Mucosa of gallbladder (tissue), 1 donor: ENCODE results near the gene TBC1D4. TPM values are rescaled to one million over a fixed set of nuclear protein-coding genes. Genes with fewer than 3 reads are reported as not detected.
"Not testable (repeated sequence)": the region's sequence is repeated elsewhere in the genome, so short reads cannot be mapped to it uniquely, and the experiment has no call there.

Source experiments
- DNase-seq: peaks from one replicate; pipeline ENCODE4 v3.0.0-alpha.2; 2020; ENCODE audit warnings: low spot score
- total RNA-seq: library from RNA; stranded (reverse); gene quantifications from one replicate; pipeline ENCODE4 v1.2.1, GENCODE V29; 2021
- donor health status: DM: no; HTN: no; CAD: no.

Gene TBC1D4
- total RNA-seq, 1 donor from 2014 or later, result 36.6 TPM

DNA sequence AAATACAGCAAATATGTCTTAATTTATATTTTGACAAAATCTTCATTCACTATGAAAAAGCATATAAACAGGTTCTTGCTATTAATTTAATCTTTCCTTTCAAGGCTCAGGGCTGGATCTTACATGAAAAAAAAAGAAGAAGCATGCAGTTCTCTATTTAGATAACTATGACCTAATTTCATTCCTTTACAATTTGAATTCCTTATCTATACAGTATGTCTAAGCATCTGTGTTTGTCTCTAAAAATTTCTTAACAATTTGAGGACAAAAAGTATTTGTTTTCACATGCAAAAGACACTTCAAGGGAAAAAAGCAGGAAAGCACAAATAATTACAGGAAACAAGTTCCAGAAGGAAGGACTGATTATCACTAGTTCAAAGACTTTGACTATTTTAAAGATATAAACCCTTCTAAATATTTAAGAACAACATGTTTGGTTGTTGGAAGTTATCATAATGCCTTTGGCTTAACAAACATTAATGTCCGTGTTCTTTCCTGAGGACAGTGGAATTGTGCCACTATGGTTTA is 157.5 kb downstream of the TBC1D4 start:
- DNase-seq, result no peak

DNA sequence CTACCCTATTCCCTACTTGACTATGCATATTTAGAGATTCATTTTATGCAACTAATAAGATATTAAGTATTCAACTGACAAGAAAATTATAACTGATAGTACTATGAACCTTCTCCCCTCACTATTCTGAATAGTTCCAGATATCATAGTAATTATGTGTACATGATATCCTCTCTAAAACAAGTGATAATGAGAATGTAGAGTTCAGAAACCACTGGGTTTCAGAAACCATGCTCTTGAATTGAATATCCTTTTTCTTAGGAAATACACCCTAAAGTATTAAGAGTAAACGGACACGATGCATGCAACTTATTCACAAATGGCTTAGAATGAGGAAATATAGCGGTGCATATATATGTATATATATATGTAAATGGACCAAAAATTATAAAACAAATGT is 160.9 kb downstream of the TBC1D4 start:
- DNase-seq, result no peak

DNA sequence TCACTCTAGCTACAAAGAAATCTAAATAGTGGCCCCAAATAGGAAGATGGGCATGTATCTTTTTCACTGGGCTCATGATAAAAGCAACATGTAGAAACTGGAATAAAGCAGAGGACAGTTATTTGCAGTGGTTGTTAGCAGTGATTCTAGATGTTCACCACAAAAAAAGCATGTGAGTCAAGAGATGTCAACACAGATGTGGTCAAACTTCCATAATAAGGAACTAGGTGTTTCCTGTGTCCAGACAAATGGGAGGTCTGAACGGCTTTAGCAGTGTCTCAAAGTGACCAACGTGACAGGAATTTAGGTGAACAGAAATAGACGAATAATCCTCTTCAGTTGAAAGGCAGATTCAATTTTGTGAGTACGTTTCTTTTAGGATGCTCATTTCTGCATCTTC is 162.7 kb downstream of the TBC1D4 start:
- DNase-seq, result no peak

DNA sequence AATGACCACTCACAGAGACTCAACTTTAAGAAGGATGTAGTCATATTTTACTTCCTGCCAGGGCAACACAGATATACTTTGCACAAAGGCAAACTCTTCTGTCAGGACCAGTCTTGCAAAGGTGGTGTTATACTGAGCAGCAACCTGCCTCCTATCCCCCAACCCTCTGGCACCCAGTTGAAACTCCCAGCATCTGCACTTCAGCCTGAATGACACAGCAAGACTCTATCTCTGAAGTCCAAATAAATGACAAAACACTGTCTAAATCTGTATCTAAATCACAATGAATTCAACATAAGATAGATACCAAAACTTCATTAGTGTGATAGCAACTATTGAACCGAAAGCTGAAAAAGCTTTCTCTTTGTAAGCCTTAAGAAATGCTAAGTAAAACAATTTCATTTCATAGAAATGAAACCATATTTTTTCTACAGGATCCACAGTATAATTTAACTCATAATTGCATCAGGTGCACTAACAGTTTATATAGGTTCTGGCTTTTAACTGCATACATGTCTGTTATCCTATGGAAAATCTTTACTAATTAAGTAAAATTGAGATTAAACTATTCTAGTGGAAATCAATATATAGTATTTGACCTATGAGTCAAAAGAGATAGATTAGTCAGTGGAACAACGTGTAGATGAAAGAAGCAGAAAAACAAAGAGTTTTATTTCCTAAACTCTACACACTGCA is 163.7 kb downstream of the TBC1D4 start:
- DNase-seq, result no peak

DNA sequence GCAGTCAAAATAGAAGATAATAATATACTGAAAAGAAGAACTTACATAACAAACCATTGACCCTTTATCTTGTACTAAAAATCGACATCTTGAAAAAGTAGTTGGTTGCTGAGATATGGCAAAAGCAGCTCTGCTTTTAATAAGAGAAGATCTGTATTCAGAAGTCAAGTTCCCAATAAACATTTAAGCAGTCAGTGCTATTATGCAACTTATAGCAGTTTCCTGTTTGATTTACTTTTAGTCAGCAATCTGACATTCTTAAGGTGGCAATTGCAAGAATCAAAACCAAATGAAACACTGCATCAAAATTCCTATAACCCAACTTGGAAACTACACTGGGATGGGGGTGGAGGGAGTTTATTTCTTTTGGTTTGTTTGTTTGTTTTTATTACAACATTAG is 165.5 kb downstream of the TBC1D4 start:
- no peak for DNase-seq

DNA sequence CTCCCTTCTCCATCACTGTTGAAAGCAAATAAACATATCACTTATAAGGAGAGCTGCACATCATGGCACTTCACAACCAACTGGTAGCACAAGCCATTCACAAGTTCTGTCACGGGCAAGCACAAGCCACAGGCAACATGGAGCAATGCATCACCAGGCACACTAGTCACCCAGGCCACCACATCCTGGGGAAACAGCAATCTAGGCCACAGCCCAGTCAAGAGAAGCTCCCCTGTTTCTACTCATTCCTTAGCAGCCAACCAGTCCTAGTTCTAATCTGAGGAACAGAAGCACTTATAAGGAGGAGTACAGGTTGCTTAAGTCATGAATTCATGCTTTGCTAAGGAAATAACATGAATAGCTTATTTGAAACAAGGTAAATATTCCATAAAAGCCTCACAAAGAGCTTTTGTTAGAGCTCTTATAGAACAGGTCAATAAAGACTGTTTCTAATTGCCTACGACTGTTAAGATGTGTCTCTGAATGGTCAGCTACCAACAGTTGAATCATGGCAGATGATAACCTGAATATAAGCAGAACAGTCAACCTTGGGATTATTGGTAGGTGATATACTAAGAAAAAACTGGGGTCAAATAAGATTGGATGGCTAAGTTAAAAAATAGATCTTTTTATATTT is 169.0 kb downstream of the TBC1D4 start:
- DNase-seq, result no peak

DNA sequence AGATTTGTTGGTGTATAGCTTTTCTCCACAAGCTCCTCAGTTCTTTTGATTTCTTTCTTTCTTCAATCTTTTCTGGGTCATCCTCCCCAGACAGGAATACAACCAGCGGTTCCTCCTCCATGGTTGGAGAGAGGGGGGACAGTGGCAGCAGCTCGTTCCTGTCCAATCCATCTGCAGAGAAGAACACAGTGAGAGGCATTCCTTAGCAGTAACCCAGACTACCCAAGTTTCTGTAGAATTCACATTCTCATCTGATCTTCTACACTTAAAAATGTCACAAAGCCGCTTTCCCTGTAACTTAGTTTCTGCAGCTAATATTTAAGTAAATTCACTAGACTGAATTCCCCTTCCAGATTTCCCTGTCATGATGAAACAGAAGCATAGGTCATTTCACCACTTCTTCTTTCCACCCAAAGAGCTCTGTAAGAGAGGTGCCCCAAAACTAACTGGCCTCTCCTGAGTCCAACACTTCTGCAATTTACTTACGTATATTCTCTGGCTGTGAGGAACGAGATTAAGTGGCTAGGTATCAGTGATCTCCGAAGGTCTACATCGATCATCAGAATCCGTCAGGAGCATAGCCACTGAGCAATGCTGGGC is 171.9 kb downstream of the TBC1D4 start:
- no peak for DNase-seq

DNA sequence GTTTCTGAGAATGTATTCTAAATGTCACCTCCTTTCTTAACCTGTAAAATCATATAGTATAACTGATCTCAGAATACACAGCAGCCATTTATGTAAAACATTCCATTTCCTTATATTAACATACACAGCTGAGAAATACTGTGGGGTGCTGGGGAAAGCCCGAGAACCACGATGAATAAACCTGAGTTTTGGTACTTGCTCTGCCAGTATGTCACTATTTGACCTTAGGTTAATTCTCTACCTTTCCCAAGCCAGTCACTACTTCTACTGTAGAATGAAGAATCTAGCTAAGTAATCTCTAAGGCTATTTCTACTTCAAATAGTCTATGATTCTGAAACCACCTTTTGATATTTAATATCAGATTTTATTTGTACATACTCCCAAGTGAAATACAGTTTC is 173.7 kb downstream of the TBC1D4 start:
- DNase-seq, result no peak

DNA sequence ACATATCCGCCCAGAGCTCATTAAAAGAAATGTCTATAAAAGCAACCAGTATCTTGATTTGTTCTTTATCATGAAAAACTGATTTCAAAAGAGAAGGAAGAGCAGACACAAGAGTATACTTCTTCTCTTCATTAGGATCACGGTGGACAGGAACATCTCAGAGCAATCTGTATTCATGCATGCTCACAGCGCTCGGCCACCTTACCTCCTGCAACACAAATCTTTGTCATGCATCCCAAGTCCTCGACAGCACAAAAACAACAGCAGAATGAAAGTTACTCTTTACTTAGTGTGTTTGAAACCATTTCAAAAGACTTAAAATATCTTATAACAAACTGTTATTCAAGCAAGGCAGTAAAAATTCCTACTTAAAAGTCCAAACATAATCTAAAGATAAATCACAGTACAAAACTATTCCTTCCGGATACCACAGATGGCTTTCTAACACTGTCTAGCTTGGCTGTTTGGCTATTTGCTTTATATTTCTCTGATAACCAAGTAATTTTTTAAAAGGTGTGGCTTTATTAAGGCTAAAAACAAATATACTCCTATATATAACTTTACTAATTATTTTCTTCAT is 174.5 kb downstream of the TBC1D4 start:
- DNase-seq, result no peak

DNA sequence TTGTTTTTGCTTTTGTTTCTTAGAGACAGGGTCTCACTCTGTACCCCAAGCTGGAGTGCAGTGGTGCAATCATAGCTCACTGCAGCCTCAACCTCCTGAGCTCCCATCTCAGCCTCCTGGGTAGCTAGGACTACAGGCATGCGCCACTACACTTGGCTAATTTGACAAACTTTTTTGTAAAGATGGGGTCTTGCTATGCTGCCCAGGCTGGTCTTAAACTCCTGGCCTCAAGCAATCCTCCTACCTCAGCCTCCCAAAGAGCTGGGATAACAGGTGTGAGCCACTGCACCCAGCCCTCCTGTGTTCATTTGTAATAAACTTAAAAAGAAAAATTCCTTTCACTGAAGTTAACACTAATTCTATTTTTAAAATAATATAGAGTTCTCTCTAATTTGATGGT is 175.0 kb downstream of the TBC1D4 start:
- not testable (repeated sequence) for DNase-seq

DNA sequence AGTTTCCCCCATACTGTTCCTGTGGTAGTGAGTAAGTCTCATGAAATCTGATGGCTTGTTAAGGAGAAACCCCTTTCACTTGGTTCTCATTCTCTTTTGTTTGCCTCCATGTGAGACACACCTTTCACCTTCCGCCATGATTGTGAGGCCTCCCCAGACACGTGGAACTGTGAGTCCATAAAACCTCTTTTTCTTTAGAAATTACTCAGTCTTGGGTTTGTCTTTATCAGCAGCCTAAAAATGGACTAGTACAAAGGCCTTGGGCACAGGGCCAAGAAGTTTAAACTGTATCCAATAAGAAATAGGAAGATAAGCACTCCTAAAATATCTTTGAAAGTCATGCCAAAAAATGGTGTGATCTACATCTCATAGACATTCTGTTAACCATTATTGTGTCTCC is 176.9 kb downstream of the TBC1D4 start:
- DNase-seq, result no peak

DNA sequence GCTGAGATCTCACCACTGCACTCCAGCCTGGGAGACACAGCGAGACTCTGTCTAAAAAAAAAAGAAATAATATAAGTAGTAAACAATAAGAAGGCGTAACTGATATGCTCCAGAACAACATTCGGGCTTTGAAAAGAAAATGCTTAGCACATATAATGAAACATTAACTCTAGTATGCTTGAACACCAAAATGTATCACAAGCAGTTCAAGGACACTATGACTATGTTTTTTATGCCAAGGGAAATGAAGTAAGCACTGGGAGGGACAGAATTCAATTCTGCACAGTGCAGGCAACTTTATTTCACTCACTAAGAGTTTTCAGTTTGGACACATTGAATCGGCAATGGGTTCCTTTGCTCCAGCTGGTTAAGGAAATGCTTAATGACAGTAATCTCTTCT is 178.7 kb downstream of the TBC1D4 start:
- no peak for DNase-seq

DNA sequence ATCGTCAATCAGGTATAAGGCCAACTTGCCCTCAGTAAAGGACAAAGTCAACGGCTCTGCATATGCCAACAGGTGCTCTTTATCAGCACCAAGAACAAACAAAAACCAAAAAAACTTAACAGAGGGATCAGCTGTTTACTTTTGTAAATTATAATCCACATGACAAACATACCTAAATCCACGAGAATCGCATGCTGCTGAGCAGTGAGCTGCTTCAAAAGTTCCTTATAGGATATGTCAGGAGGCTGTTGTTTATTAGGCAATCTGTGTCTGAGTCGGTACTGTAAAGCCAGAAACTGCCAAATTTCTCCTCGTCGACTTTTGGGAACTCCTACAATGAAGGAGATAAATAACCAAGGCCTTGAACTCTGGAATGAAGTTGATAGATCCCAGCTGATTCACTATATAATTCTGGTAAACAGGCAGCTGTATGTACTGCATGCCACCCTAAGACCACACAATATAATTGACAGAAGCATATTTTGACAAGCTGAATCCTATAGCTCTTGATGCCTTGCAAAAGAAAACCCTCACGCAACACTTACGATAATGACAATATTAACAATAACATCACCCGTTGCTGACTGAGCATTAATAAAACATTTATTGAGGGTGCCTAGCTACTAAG is 179.8 kb downstream of the TBC1D4 start:
- DNase-seq, result no peak

DNA sequence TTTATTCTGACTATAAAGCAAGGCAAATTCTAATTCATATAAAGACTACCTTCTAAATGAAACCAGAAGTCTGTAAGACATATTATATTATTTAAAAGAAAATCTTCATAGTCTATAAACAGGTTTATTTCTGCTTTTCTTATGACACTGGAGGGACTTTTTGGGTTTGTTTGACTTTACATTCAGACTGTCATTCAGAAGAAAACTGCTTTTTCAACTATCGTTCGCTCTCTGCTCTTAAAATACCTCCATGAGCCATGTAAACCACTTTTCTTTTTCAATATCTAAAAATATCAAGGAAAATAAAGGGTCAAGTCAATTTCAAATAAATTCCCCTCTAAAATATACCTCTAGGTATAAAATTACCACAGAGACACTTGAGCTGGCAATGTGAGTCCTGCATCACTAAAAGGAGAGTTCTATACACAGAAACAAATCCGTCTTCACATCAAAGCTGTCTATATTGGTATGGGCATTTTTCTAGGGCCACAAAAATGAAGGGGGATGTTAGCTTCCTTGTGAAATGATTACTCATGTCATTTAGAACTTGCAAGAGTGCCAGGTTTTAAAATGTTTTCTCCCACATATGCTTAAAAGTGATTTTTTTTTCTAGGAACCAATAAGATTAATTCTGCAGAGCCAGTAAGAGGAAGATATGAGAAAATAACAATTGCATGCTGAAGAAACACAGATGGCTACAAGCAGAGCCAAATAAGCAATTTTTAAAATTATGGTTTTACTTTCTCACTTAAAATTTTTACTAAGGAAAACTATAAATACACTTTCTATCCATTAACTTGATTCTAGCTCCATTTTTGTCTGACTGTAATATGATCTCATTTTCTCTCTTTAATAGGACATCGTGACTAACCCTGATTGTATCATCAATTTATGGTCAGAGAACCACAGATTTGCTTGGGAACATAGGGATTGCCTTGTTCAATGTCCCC is 181.8 kb downstream of the TBC1D4 start:
- no peak for DNase-seq

DNA sequence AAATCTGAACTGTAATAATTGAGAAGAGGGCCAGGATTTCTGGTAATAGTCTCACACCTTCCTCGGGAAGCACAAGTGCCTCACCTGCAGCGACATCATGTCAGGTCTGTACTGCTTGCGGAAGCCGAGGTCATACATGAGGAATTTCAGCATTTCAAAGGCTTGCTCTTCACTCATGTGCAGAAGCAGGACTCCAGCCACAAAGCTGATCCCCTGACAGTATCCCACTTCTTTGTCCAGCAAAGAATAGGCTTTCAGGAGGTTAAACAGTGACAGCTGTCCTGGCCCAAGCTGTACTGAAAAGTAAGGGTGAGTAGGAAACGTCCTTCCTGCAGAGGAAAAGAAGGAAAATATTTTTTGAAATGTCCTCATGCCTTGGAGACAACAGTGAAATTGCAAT is 182.7 kb downstream of the TBC1D4 start:
- no peak for DNase-seq

DNA sequence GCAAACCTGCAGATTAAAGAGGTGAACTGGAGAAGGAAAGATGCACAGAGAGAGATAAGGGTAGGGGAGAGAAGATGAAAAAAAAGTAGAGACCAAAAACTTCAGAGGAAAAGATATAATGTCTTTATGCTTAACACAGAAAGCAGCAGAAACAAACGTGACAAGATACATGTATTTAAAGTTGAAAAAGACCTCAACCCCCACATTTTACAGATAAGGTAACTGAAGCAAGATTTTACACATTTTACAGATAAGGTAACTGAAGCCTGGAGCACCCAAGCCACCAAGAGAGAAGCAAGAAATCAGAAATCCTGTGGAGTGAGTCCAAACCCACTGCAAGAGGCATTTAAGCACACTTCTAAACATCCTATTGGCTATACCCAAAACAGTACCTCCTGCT is 185.3 kb downstream of the TBC1D4 start:
- DNase-seq, result no peak

DNA sequence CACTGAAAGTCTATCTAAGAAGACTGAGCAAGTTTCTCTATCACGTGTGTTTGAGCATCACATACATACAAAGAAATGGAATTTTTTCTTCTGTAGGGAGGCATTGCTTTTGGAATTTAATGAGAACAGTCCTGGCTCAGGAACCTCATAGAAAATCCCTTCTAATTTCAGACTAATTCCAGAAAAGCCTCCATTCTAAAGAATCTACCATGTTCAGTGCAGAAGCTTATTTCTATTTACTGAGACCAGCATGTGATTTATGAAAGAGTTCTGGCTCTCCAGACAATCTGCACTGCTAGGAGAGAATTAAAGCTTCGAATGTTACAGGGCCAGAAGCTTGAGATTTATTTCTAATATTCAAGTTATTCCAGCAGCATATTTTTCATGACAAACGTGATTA is 186.8 kb downstream of the TBC1D4 start:
- DNase-seq, result no peak

DNA sequence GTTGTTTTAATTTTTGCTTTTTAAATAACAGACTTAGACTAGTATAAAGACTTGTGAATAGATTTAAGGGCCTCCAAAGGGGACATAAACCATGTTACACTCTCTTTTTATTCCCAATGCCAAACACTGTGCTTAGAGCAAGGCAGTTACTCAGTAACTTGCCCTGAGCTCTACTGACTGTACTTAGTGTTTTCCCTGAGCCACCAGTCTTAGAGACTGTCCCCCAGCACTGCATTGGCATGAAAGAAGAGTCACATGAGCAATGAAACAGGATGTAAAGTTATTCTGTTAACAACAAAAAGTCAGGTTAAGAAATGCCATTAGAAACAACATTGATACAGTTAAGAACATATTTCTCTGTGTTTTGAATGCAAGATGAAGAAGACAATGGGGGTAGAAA is 187.9 kb downstream of the TBC1D4 start:
- DNase-seq, result no peak

DNA sequence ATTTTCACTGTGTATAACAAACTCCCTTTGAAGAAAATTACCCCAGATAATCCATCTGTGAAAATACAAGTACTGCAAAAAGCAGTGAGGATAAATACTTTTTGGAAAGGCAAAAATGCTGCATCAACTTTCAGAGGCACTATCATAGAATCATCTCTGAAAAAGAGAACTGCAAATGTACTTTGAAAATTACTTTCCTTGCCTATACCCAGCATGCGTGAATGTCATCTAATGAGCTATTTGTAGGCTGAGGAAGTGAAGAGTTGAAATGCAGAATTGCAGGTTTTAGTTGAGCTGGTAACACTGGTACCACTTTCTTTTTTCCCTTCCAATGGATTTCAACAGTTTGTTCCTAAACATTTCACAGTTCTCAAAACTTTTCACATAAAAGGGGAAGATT is 196.7 kb downstream of the TBC1D4 start:
- no peak for DNase-seq

DNA sequence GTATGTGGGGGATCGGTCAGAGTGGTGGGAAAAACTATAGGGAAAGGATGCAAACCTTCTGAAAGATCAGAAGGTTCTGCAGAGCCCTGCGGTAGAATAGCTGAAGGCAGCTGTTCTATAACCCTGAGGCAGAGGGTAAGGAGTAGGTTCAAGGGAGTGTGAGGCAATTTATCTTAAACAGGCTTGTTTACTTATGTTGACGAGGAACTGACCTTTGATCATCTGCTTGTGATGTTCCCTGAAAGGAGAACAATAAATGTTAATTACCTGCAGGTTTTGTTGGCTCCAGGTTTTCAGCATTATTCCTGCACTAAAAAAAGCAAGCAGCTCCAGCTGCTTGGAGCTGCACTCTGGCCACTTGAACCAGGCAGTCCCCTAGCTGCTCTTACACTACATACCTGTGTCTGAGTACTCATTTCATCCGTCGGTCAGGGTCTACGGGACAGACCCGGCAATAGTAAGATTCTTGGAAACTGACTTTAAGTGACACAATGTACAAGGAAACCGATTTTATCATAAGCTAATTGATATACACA is 202.1 kb downstream of the TBC1D4 start:
- no peak for DNase-seq

DNA sequence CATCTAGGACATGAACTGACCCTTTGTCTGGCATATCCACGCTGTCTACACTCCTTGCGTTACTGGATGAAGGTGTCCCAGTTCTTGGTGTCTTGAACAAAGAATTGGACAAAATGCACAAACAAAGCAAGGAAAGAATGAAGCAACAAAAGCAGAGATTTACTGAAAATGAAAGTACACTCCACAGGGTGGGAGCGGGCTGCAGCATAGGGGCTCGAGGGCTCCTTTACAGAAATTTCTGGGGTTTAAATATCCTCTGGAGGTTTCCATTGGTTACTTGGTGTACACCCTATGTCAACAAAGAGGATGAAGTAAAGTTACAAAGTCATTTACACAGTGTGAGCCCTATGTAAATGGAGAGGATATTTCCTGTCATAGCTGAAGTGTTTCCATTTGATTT is 208.3 kb downstream of the TBC1D4 start:
- not testable (repeated sequence) for DNase-seq
